Heart right ventricle (tissue), 16 donors: ENCODE measurements around the gene BCDIN3D. TPM values are rescaled to one million over a fixed set of nuclear protein-coding genes. Genes with fewer than 3 reads are reported as not detected.
A peak's percentile ranks its signal among the peaks of the same experiment; 100 is the strongest.

Source experiments
- ATAC-seq, 8 donors: fragments of 200-7000 bp; cut with Tn5 transposase; one replicate each; pipeline ENCODE4 v1.9.1; 2020; ENCODE audit warnings: mild to moderate bottlenecking in 8 of 8, moderate library complexity in 8 of 8, moderate number of reproducible peaks in 1 of 8
- DNase-seq, 2 donors: peaks; one replicate each; pipeline ENCODE4 v3.0.0-alpha.2; 2020
- H3K27ac ChIP-seq, 10 donors: fragments of 200-600 bp; sonication (generic) in 2 of 10; one replicate each; pipeline versions ENCODE4 v1.5.0 to v1.8.0; 2020 to 2022; ENCODE audit warnings: mild to moderate bottlenecking in 3 of 10
- H3K27me3 ChIP-seq, 7 donors: fragments of 200-600 bp; one replicate each; pipeline ENCODE4 v1.8.0; 2021 to 2022; ENCODE audit warnings: mild to moderate bottlenecking in 2 of 7
- H3K36me3 ChIP-seq, 9 donors: fragments of 200-600 bp; sonication (generic) in 1 of 9; one replicate each; pipeline versions ENCODE4 v1.5.0 to v1.8.0; 2020 to 2022; ENCODE audit warnings: mild to moderate bottlenecking in 2 of 9
- H3K4me1 ChIP-seq, 9 donors: fragments of 200-600 bp; sonication (generic) in 1 of 9; one replicate each; pipeline versions ENCODE4 v1.5.0 to v1.8.0; 2020 to 2022; ENCODE audit warnings: mild to moderate bottlenecking in 4 of 9
- H3K4me3 ChIP-seq, 10 donors: fragments of 200-600 bp; sonication (generic) in 2 of 10; one replicate each; pipeline versions ENCODE4 v1.5.0 to v1.8.0; 2020 to 2022; ENCODE audit warnings: mild to moderate bottlenecking in 7 of 10, moderate library complexity in 2 of 10
- H3K9me3 ChIP-seq, 11 donors: fragments of 200-600 bp in 10 of 11; sonication (generic) in 2 of 11; one replicate each; pipeline versions ENCODE4 v1.5.0 to v1.8.0; 2013 to 2022; ENCODE audit warnings: mild to moderate bottlenecking in 2 of 11, control low read depth in 1 of 11, moderate library complexity in 1 of 11
- CTCF ChIP-seq, 9 donors: fragments of 200-600 bp; sonication (generic) in 2 of 9; IDR thresholded peaks; one replicate each; pipeline versions ENCODE4 v1.5.0 to v1.8.0; 2021 to 2022; ENCODE audit warnings: antibody characterized with exemption in 9 of 9, mild to moderate bottlenecking in 5 of 9, moderate library complexity in 1 of 9
- WGBS, 2 donors: extraction: QIAGEN DNeasy Blood & Tissue Kit; methylation state at CpG; one replicate each; pipeline ENCODE4 v1.1.7; 2013; ENCODE audit warnings: inconsistent platforms in 1 of 2; 5-methylcytosine and 5-hydroxymethylcytosine counted together
- intact Hi-C, 10 donors: fragments of 100-400 bp; cut with DNase I; formaldehyde crosslinking; loops; one replicate each; pipeline versions ENCODE4 v1.11.1 to v1.14.2; 2022
- polyA plus RNA-seq, 2 donors: library from polyadenylated mRNA; stranded (reverse); fragments of 200-250 nt; gene quantifications; one replicate each; pipeline ENCODE4 v1.2.3, GENCODE V29; 2013
- total RNA-seq, 10 donors: library from RNA; stranded (reverse); fragmentation: NEBNext Ultra II Directional in 3 of 10; extraction: Animal tissue kit (Norgen Biotek cat#: 25700) in 3 of 10; gene quantifications; one replicate each; pipeline versions ENCODE4 v1.2.1 to v1.2.4, GENCODE V29; 2021 to 2023
- donor health status: Arrhythmogenic right ventricular cardiomyopathy.
- donor health status: ischemic (EF 13 %, LVEDD 7.1; RV severe dilation, severe dysfunction).
- donor health status: healthy with polysubstance abuse.
- donor health status: DM: no; HTN: yes; CAD: no.
- donor health status: DM: no; HTN: no; CAD: no.
- donor health status: ischemic (EF 25% LVEDD 6.9; RV normal size, moderate dysfunction).
- donor health status: ischemic (EF 25% LVEDD 5.7; RV mildly dilated, moderate dysfunction).
- donor health status: healthy.
- donor health status: DM: yes; HTN: yes; CAD: no.
- donor health status: Ischemic cardiomyopathy.
- donor health status: ischemic (EF 35%, LVEDD 5.7; RV mildly dilated, moderate dysfunction).
- donor health status: nonischemic (EF 11% LVEDD 7.7; RV severe dilation, severe dysfunction).
- donor health status: DM: yes; HTN: yes; CAD: no.
- donor health status: PGD.
- donor health status: ischemic (EF 29% LVEDD 5.4; RV normal size, mild dysfunction).
- donor health status: nonischemic (EF 23%, LVEDD 6.1; RV moderate dilation, normal function).

BCDIN3D gene
- total and polyA plus RNA-seq, 12 donors, result 1.1 to 3.9 (median 2.1) TPM

- 31 to 45% methylated on average over 14 of the region's 14 CpGs for WGBS, 2 donors
- DNase-seq (peak; percentile 59 to 75), ATAC-seq (peak; percentile 64 to 79 (median 72))
- no peak for TF ChIP-seq CTCF (IDR thresholded peaks at IDR 0.05)
- intact Hi-C loops, result no loop called here
- peaks cover 32 to 63% (median 52%) of the 10 kb centered on the region in 9 donors for H3K4me1 ChIP-seq
- peak overlapping the region in 2 of 10 donors; percentile 4 to 12 for H3K4me3 ChIP-seq
- H3K27me3 ChIP-seq, result no peaks in the 10 kb centered on the region
- no peaks in the 10 kb centered on the region for H3K9me3 ChIP-seq
- peak overlapping the region; percentile 59 to 88 (median 76) for H3K27ac ChIP-seq
- H3K36me3 ChIP-seq, result peaks cover 0 to 36% (median 5%) of the 10 kb centered on the region in 9 donors
Measured at GRCh38 chr12:49808686-49809380, 34.1 kb downstream of the BCDIN3D start.

GRCh38 chr12:49807991-49808580, 34.8 kb downstream of the BCDIN3D start:
- intact Hi-C loops, result no loop called here
- no peak for TF ChIP-seq CTCF (IDR thresholded peaks at IDR 0.05)
- Histone ChIP-seq H3K4me3 (no peak overlapping the region), H3K36me3 (peaks cover 0 to 40% (median 10%) of the 10 kb centered on the region in 9 donors), H3K9me3 (no peaks in the 10 kb centered on the region), H3K4me1 (peaks cover 32 to 63% (median 52%) of the 10 kb centered on the region in 9 donors), H3K27me3 (no peaks in the 10 kb centered on the region), H3K27ac (peak overlapping the region; percentile 52 to 88 (median 76))
- no peak for DNase-seq
- peak in 2 of 8 donors; percentile 1 to 7 for ATAC-seq
- 74 to 82% methylated on average over 12 of the region's 12 CpGs for WGBS, 2 donors

- no peak for DNase-seq
Measured at GRCh38 chr12:49806877-49807276, 36.0 kb downstream of the BCDIN3D start.

More at GRCh38 chr12:49806877-49807276, 36.0 kb downstream of the BCDIN3D start:
- intact Hi-C loops, result no loop called here
- peaks cover 0 to 52% (median 14%) of the 10 kb centered on the region in 9 donors for H3K36me3 ChIP-seq
- WGBS, 2 donors, result 53 to 80% methylated on average over 7 of the region's 7 CpGs
- H3K4me1 ChIP-seq, result peaks cover 32 to 63% (median 50%) of the 10 kb centered on the region in 9 donors
- no peak for TF ChIP-seq CTCF (IDR thresholded peaks at IDR 0.05)
- H3K27me3 ChIP-seq, result no peaks in the 10 kb centered on the region
- no peak for ATAC-seq
- no peak overlapping the region for H3K4me3 ChIP-seq
- H3K27ac ChIP-seq, result peak overlapping the region in 7 of 10 donors; percentile 0 to 59 (median 19)
- no peaks in the 10 kb centered on the region for H3K9me3 ChIP-seq
